NB4 (cell line): Measurements from ENCODE around the gene VIPR2.

Experiments
- CTCF ChIP-seq: IDR thresholded peaks from one replicate; pipeline ENCODE4 v1.5.1; 2012; ENCODE audit warnings: low read depth, low read length
- MAX ChIP-seq: IDR thresholded peaks from 2 replicates; pipeline ENCODE4 v1.6.1; 2011; ENCODE audit warnings: low read depth, low read length

GRCh38 chr7:159120540-159120919 lies 24.1 kb downstream of the VIPR2 start:
- TF ChIP-seq CTCF, result no peak
- TF ChIP-seq MAX, result no peak
